Muscle layer of duodenum (tissue), 2 donors: ENCODE data around the gene PUSL1.

Experiments used
- H3K27ac ChIP-seq: one replicate; pipeline ENCODE4 v1.7.0; 2013; ENCODE audit warnings: mild to moderate bottlenecking, low read length
- H3K27me3 ChIP-seq: one replicate; pipeline ENCODE4 v1.7.0; 2013; ENCODE audit warnings: low read depth, mild to moderate bottlenecking, control low read depth, low read length
- H3K36me3 ChIP-seq, 2 donors: one replicate each; pipeline ENCODE4 v1.7.0; 2013; ENCODE audit warnings: low read length in 2 of 2, control low read depth in 1 of 2, mild to moderate bottlenecking in 1 of 2; ENCODE audit not compliant: insufficient read depth in 2 of 2, control insufficient read depth in 1 of 2
- H3K4me1 ChIP-seq, 2 donors: one replicate each; pipeline ENCODE4 v1.7.0; 2013; ENCODE audit warnings: low read length in 2 of 2, mild to moderate bottlenecking in 2 of 2, control low read depth in 1 of 2, moderate library complexity in 1 of 2; ENCODE audit not compliant: insufficient read depth in 2 of 2, control insufficient read depth in 1 of 2
- H3K4me3 ChIP-seq, 2 donors: one replicate each; pipeline ENCODE4 v1.7.0; 2013; ENCODE audit warnings: low read length in 2 of 2, low read depth in 1 of 2, mild to moderate bottlenecking in 1 of 2
- H3K9me3 ChIP-seq, 2 donors: one replicate each; pipeline ENCODE4 v1.7.0; 2013; ENCODE audit warnings: low read length in 2 of 2, control low read depth in 1 of 2, mild to moderate bottlenecking in 1 of 2; ENCODE audit not compliant: control insufficient read depth in 1 of 2
- donor health status: healthy.

Gene PUSL1

DNA sequence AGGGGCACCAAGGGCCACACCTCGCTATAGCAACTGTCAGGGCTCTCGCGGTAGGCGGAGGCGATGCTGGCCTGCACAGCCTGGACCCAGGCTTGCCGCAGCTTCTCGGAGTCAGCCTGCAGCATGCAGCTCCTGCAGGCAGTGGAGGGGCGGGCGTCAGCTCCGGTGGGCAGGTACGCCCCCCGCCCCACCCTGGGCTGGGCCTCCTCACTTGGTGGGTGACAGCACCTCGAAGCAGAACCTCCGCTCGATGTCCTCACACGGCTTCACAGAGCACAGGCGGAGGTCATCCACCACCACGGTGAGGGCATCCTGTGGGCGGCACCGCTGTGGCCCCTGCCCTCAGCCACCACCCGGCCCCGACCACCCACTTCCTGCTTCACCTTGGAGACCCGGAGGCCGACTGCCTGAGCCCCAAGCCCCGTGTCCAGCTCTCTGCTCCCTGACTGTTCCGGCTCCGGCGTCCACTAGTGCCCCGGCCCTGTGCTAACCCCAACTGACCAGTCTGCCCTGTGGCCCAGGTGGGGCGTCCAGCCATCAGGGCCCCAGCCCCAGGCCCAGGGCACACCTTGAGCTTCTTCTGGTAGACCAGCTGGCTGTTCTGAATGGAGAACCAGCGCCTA is 10.5 kb upstream of the PUSL1 start:
- Histone ChIP-seq H3K4me1 (peaks cover 0 to 4% of the 10 kb centered on the region in 2 donors), H3K27ac (no peak overlapping the region), H3K9me3 (no peaks in the 10 kb centered on the region), H3K4me3 (no peak overlapping the region), H3K27me3 (no peaks in the 10 kb centered on the region), H3K36me3 (peaks cover 0 to 35% of the 10 kb centered on the region in 2 donors)

GRCh38 chr1:1298861-1299685 is 9.3 kb upstream of the PUSL1 start:
- H3K27ac ChIP-seq, result no peak overlapping the region
- H3K27me3 ChIP-seq, result no peaks in the 10 kb centered on the region
- H3K4me1 ChIP-seq, result peaks cover 0 to 12% of the 10 kb centered on the region in 2 donors
- H3K9me3 ChIP-seq, result no peaks in the 10 kb centered on the region
- peaks cover 0 to 34% of the 10 kb centered on the region in 2 donors for H3K36me3 ChIP-seq
- no peak overlapping the region for H3K4me3 ChIP-seq

GRCh38 chr1:1299686-1300351 is 8.6 kb upstream of the PUSL1 start:
- H3K9me3 ChIP-seq, result no peaks in the 10 kb centered on the region
- no peaks in the 10 kb centered on the region for H3K27me3 ChIP-seq
- peaks cover 0 to 27% of the 10 kb centered on the region in 2 donors for H3K36me3 ChIP-seq
- peaks cover under 1 to 19% of the 10 kb centered on the region in 2 donors for H3K4me1 ChIP-seq
- no peak overlapping the region for H3K4me3 ChIP-seq
- H3K27ac ChIP-seq, result no peak overlapping the region

DNA sequence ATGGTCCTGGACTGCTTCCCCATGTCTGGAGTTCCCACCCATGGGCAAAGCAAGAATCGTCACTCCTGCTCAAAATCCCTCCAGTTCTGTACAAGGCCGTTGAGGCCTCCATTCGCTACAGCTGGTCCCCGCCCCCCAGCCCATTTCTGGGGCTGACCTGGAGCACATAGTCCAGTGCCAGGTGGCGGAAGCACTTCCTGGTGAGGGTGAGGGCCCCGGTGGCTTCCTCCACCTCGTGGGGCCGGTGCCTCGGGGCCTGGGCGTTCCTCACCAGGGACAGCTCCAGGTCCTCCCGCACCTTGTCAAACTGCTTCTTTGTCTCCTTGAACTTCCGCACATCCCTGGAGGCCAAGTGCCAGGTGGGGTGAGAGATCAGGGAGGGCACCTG is 8.1 kb upstream of the PUSL1 start:
- H3K4me3 ChIP-seq, result no peak overlapping the region
- H3K4me1 ChIP-seq, result peaks cover 6 to 25% of the 10 kb centered on the region in 2 donors
- H3K36me3 ChIP-seq, result peaks cover 0 to 22% of the 10 kb centered on the region in 2 donors
- H3K27me3 ChIP-seq, result no peaks in the 10 kb centered on the region
- H3K9me3 ChIP-seq, result no peaks in the 10 kb centered on the region
- no peak overlapping the region for H3K27ac ChIP-seq

GRCh38 chr1:1302006-1302430 is 6.4 kb upstream of the PUSL1 start:
- Histone ChIP-seq H3K27ac (no peak overlapping the region), H3K36me3 (peaks cover 0 to 6% of the 10 kb centered on the region in 2 donors), H3K4me3 (no peak overlapping the region), H3K4me1 (peaks cover 16 to 41% of the 10 kb centered on the region in 2 donors), H3K9me3 (no peaks in the 10 kb centered on the region), H3K27me3 (no peaks in the 10 kb centered on the region)

- peaks cover 0 to 1% of the 10 kb centered on the region in 2 donors for H3K36me3 ChIP-seq
- no peak overlapping the region for H3K27ac ChIP-seq
- no peak overlapping the region for H3K4me3 ChIP-seq
- H3K9me3 ChIP-seq, result no peaks in the 10 kb centered on the region
- peaks cover 16 to 44% of the 10 kb centered on the region in 2 donors for H3K4me1 ChIP-seq
- no peaks in the 10 kb centered on the region for H3K27me3 ChIP-seq
These were observed 5.4 kb upstream of the PUSL1 start for GRCh38 chr1:1302951-1303509.

GRCh38 chr1:1303736-1304135 is 4.7 kb upstream of the PUSL1 start:
- Histone ChIP-seq H3K27ac (no peak overlapping the region), H3K4me3 (peak overlapping the region in 1 of 2 donors; percentile 90), H3K4me1 (peaks cover 16 to 43% of the 10 kb centered on the region in 2 donors)

DNA sequence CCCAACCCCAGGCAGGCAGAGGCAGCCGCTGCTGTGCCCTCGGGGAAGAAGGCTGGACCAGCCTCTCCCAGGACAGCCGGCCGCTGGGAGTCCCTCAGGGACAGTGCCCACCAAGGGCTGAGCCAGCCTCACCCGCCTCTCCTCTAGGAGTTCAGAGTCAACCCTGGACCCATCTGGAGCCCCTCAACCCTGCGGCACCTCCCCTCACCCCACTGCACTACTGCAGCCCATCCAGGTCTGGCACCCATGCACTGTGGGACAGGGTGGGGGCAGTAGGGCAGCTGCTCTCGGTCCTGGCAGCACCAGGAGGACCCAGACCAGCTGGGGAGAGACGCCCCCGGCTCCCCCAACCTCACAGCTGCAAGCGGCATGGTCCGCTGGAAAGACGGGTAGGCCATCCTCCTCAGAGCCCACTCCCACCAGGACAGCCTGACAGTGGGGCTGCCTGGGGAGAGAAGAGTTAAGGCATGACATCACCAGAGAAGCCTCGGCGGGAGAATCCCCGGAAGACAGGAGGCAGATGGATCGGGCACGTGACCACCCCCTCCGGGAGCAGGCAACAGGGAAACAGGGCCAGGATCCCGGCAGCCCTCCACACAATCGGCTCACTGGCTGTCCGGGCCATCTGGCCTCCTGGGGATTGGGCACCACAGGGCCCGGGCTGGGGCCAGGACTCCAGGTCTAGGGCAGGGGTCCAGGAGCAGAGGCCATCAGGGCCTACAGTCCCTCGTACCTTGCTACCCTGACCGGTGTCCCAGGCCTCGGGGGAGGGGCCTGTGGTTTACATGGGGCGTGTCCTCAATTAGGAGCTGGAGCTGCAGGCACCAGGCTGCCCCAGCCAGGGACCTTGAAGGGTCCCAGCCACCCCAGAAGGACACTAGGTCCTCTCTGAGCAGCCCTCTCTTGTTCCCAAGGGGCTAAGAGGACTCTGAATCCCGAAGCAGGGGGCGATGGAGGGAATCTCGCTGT is 3.8 kb upstream of the PUSL1 start:
- H3K4me1 ChIP-seq, result peaks cover 16 to 47% of the 10 kb centered on the region in 2 donors
- H3K27ac ChIP-seq, result peak overlapping the region; percentile 60
- peak overlapping the region; percentile 52 to 90 for H3K4me3 ChIP-seq
- H3K36me3 ChIP-seq, result no peaks in the 10 kb centered on the region
- no peaks in the 10 kb centered on the region for H3K27me3 ChIP-seq
- no peaks in the 10 kb centered on the region for H3K9me3 ChIP-seq

More at GRCh38 chr1:1303736-1304135, 4.7 kb upstream of the PUSL1 start:
- Histone ChIP-seq H3K9me3 (no peaks in the 10 kb centered on the region), H3K27me3 (no peaks in the 10 kb centered on the region), H3K36me3 (no peaks in the 10 kb centered on the region)

DNA sequence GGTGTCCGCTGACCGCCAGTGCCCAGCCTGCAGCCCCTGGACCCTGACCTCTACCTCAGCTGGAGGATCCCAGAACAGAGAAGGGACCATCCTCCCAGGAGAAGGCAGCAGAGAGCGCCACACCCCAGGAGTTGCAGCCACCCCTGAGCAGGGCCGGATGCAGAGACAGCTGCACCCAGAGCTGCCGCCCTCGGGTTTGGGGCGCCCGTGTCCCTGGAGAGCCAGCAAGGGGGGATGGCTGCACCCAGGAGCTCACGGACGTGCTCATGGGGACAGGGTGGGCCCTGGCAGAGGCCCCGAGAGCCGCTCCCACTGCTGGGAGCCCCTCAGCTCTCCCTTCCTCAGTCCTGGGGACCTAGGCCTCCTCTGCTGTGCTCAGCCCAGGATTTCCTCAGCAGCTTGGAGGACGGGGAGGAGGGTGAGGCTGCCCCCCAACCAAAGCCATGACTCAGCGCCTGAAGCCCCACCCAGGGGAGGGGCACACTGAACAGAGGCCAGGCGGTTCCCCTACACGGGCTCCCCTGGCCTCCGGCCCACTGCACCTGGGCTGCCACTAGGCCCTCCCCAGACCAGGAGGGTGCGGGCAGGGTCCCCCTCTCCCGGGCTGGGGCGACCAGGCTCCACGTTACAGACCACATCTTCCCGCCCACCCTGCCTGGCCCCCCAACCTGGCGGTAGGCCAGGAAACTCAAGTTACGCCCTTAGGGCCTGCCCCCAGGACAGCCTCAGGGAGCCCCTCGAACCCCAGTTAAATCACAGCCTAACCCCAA is 2.9 kb upstream of the PUSL1 start:
- H3K36me3 ChIP-seq, result no peaks in the 10 kb centered on the region
- peaks cover 16 to 49% of the 10 kb centered on the region in 2 donors for H3K4me1 ChIP-seq
- no peaks in the 10 kb centered on the region for H3K9me3 ChIP-seq
- H3K27ac ChIP-seq, result peak overlapping the region; percentile 60
- no peaks in the 10 kb centered on the region for H3K27me3 ChIP-seq
- peak overlapping the region; percentile 62 to 90 for H3K4me3 ChIP-seq
